Ishikawa (cell line): ENCODE data around the gene SMOC1.

ENCODE experiments used
- CREB1 ChIP-seq: IDR thresholded peaks from 2 replicates; pipeline ENCODE4 v1.6.1; 2012; ENCODE audit warnings: low read depth
- TF ChIP-seq, protein P1 (sequence below): IDR thresholded peaks from 2 replicates; pipeline ENCODE4 v1.6.1; 2012; ENCODE audit warnings: low read depth, mild to moderate bottlenecking

GRCh38 chr14:69876221-69876847 is 2.9 kb upstream of the SMOC1 start:
- TF ChIP-seq CREB1: no peak
- TF ChIP-seq, protein P1, sequence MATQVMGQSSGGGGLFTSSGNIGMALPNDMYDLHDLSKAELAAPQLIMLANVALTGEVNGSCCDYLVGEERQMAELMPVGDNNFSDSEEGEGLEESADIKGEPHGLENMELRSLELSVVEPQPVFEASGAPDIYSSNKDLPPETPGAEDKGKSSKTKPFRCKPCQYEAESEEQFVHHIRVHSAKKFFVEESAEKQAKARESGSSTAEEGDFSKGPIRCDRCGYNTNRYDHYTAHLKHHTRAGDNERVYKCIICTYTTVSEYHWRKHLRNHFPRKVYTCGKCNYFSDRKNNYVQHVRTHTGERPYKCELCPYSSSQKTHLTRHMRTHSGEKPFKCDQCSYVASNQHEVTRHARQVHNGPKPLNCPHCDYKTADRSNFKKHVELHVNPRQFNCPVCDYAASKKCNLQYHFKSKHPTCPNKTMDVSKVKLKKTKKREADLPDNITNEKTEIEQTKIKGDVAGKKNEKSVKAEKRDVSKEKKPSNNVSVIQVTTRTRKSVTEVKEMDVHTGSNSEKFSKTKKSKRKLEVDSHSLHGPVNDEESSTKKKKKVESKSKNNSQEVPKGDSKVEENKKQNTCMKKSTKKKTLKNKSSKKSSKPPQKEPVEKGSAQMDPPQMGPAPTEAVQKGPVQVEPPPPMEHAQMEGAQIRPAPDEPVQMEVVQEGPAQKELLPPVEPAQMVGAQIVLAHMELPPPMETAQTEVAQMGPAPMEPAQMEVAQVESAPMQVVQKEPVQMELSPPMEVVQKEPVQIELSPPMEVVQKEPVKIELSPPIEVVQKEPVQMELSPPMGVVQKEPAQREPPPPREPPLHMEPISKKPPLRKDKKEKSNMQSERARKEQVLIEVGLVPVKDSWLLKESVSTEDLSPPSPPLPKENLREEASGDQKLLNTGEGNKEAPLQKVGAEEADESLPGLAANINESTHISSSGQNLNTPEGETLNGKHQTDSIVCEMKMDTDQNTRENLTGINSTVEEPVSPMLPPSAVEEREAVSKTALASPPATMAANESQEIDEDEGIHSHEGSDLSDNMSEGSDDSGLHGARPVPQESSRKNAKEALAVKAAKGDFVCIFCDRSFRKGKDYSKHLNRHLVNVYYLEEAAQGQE: no peak
